ENCODE measurements around the gene ZDBF2. TPM values are rescaled to one million over a fixed set of nuclear protein-coding genes. Genes with fewer than 3 reads are reported as not detected.
"Not testable (repeated sequence)": the region's sequence is repeated elsewhere in the genome, so short reads cannot be mapped to it uniquely, and the experiment has no call there.

Gene ZDBF2
- total and polyA plus RNA-seq, 2 donors (not counting 1 experiment from before 2014, with no cell fraction given) = 1.8 to 16.5 TPM

DNA sequence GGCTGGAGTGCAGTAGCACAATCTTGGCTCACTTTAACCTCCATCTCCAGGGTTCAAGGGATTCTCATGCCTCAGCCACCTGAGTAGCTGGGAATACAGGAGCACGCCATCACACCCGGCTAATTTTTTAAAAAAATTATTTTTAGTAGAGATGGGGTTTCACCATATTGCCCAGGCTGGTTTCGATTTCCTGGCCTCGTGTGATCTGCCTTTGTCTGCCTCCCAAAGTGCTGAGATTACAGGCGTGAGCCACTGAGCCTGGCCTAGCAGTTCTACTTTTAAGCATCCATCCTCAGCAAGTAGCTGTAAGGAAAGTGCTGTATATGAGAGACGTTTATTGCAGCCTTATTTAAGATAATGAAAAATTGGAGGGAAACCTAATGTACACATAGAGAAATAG is 79.7 kb downstream of the ZDBF2 start:
- POLR2A ChIA-PET = no interaction called here

DNA sequence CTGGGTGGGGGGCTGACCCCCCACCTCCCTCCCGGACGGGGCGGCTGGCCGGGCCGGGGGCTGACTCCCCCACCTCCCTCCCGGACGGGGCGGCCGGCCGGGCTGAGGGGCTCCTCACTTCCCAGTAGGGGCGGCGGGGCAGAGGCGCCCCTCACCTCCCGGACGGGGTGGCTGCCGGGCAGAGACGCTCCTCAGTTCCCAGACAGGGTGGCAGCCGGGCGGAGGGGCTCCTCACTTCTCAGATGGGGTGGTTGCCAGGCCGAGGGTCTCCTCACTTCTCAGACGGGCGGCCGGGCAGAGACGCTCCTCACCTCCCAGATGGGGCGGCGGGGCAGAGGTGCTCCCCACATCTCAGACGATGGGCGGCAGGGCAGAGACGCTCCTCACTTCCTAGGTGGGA is 82.4 kb downstream of the ZDBF2 start:
- H3K4me3 Mint-ChIP-seq; H3K27me3 Mint-ChIP-seq; H3K27ac Mint-ChIP-seq; H3K9ac ChIP-seq (ENCODE audit: low read length); H3K27ac ChIP-seq (ENCODE audit: low read length in 2 of 2); H3K79me2 ChIP-seq (ENCODE audit: control insufficient read depth, insufficient read depth, low read length); CTCF ChIA-PET; H3K4me2 ChIP-seq (replicated peaks; ENCODE audit: low read depth, low read length, poor library complexity, severe bottlenecking); DNase-seq; H3K36me3 ChIP-seq (replicated peaks in 1 of 2; ENCODE audit: control extremely low read depth in 1 of 2, control insufficient read depth in 1 of 2, extremely low read depth in 1 of 2, insufficient read depth in 2 of 2, low read length in 1 of 2); H4K20me1 ChIP-seq (ENCODE audit: control insufficient read depth, insufficient read depth, low read length, poor library complexity, severe bottlenecking); POLR2A ChIA-PET; H3K27me3 ChIP-seq (replicated peaks in 1 of 4; ENCODE audit: control extremely low read depth in 1 of 4, control insufficient read depth in 3 of 4, insufficient read depth in 4 of 4, low read length in 3 of 4); ATAC-seq (ENCODE audit: low read depth); H3K9me3 ChIP-seq (ENCODE audit: control extremely low read depth in 1 of 3, control insufficient read depth in 2 of 3, insufficient read depth in 1 of 3, low read length in 2 of 3); H3K4me1 Mint-ChIP-seq; H3K9me3 Mint-ChIP-seq (ENCODE audit: insufficient read depth); H2AFZ ChIP-seq (ENCODE audit: insufficient read depth, low read depth, low read length, poor library complexity, severe bottlenecking); H3K4me1 ChIP-seq (ENCODE audit: control insufficient read depth in 2 of 2, insufficient read depth in 2 of 2, low read length in 2 of 2); intact Hi-C loops (cut with micrococcal nuclease); H3K4me3 ChIP-seq (ENCODE audit: control extremely low read depth in 1 of 5, extremely low read depth in 1 of 5, insufficient read depth in 1 of 5, low read depth in 2 of 5, low read length in 4 of 5): not testable (repeated sequence)
- WGBS (ENCODE audit: insufficient coverage) = 91% methylated on average over 16 of the region's 29 CpGs

More for the DNA sequence above, 79.7 kb downstream of the ZDBF2 start:
- CTCF ChIA-PET = no interaction called here
- intact Hi-C loops (cut with micrococcal nuclease) = no loop called here
- Histone ChIP-seq H3K27ac (ENCODE audit: low read length in 2 of 2) (no peak overlapping the region), H4K20me1 (ENCODE audit: control insufficient read depth, insufficient read depth, low read length, poor library complexity, severe bottlenecking) (no peaks in the 10 kb centered on the region), H3K4me1 (ENCODE audit: control insufficient read depth in 2 of 2, insufficient read depth in 2 of 2, low read length in 2 of 2) (no peaks in the 10 kb centered on the region), H3K27me3 (replicated peaks in 1 of 4; ENCODE audit: control extremely low read depth in 1 of 4, control insufficient read depth in 3 of 4, insufficient read depth in 4 of 4, low read length in 3 of 4) (no peaks in the 10 kb centered on the region), H3K36me3 (replicated peaks in 1 of 2; ENCODE audit: control extremely low read depth in 1 of 2, control insufficient read depth in 1 of 2, extremely low read depth in 1 of 2, insufficient read depth in 2 of 2, low read length in 1 of 2) (no peaks in the 10 kb centered on the region), H3K9ac (ENCODE audit: low read length) (no peak overlapping the region), H3K79me2 (ENCODE audit: control insufficient read depth, insufficient read depth, low read length) (no peaks in the 10 kb centered on the region), H3K4me3 (ENCODE audit: control extremely low read depth in 1 of 5, extremely low read depth in 1 of 5, insufficient read depth in 1 of 5, low read depth in 2 of 5, low read length in 4 of 5) (no peak overlapping the region), H3K4me2 (replicated peaks; ENCODE audit: low read depth, low read length, poor library complexity, severe bottlenecking) (no peak overlapping the region), H3K9me3 (ENCODE audit: control extremely low read depth in 1 of 3, control insufficient read depth in 2 of 3, insufficient read depth in 1 of 3, low read length in 2 of 3) (peaks cover 0 to 9% (median 0%) of the 10 kb centered on the region in 3 donors), H2AFZ (ENCODE audit: insufficient read depth, low read depth, low read length, poor library complexity, severe bottlenecking) (no peak overlapping the region)
- Mint-ChIP-seq H3K4me1 (no peaks in the 10 kb centered on the region), H3K9me3 (ENCODE audit: insufficient read depth) (peaks cover 3% of the 10 kb centered on the region), H3K27me3 (peaks cover 3% of the 10 kb centered on the region), H3K4me3 (no peak overlapping the region), H3K27ac (no peak overlapping the region)
- TF ChIP-seq, protein P1, sequence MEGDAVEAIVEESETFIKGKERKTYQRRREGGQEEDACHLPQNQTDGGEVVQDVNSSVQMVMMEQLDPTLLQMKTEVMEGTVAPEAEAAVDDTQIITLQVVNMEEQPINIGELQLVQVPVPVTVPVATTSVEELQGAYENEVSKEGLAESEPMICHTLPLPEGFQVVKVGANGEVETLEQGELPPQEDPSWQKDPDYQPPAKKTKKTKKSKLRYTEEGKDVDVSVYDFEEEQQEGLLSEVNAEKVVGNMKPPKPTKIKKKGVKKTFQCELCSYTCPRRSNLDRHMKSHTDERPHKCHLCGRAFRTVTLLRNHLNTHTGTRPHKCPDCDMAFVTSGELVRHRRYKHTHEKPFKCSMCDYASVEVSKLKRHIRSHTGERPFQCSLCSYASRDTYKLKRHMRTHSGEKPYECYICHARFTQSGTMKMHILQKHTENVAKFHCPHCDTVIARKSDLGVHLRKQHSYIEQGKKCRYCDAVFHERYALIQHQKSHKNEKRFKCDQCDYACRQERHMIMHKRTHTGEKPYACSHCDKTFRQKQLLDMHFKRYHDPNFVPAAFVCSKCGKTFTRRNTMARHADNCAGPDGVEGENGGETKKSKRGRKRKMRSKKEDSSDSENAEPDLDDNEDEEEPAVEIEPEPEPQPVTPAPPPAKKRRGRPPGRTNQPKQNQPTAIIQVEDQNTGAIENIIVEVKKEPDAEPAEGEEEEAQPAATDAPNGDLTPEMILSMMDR (IDR thresholded peaks at IDR 0.05) = no peak
- TF ChIP-seq EZH2 (IDR thresholded peaks at IDR 0.05; ENCODE audit: borderline replicate concordance, insufficient read depth, low read depth, low read length, poor library complexity, severe bottlenecking) = no peak
- DNase-seq = no peak
- WGBS (ENCODE audit: insufficient coverage) = 86% methylated on average over 2 of the region's 6 CpGs
- no peak for ATAC-seq (ENCODE audit: low read depth)

- no CpG with 5 or more reads among the region's 5 CpGs for WGBS (ENCODE audit: insufficient coverage)
- CTCF ChIA-PET, POLR2A ChIA-PET: not testable (repeated sequence)
Measured at GRCh38 chr2:206360840-206361239, 86.4 kb downstream of the ZDBF2 start.

More at GRCh38 chr2:206360840-206361239, 86.4 kb downstream of the ZDBF2 start:
- H3K27ac Mint-ChIP-seq; H3K27me3 Mint-ChIP-seq; H3K4me1 ChIP-seq (ENCODE audit: control insufficient read depth in 2 of 2, insufficient read depth in 2 of 2, low read length in 2 of 2); H3K4me2 ChIP-seq (replicated peaks; ENCODE audit: low read depth, low read length, poor library complexity, severe bottlenecking); H3K4me3 Mint-ChIP-seq; H3K9ac ChIP-seq (ENCODE audit: low read length); intact Hi-C loops (cut with micrococcal nuclease); H3K9me3 Mint-ChIP-seq (ENCODE audit: insufficient read depth); H3K27ac ChIP-seq (ENCODE audit: low read length in 2 of 2); H3K4me3 ChIP-seq (ENCODE audit: control extremely low read depth in 1 of 5, extremely low read depth in 1 of 5, insufficient read depth in 1 of 5, low read depth in 2 of 5, low read length in 4 of 5); H2AFZ ChIP-seq (ENCODE audit: insufficient read depth, low read depth, low read length, poor library complexity, severe bottlenecking); H3K9me3 ChIP-seq (ENCODE audit: control extremely low read depth in 1 of 3, control insufficient read depth in 2 of 3, insufficient read depth in 1 of 3, low read length in 2 of 3); H3K79me2 ChIP-seq (ENCODE audit: control insufficient read depth, insufficient read depth, low read length); H4K20me1 ChIP-seq (ENCODE audit: control insufficient read depth, insufficient read depth, low read length, poor library complexity, severe bottlenecking); H3K36me3 ChIP-seq (replicated peaks in 1 of 2; ENCODE audit: control extremely low read depth in 1 of 2, control insufficient read depth in 1 of 2, extremely low read depth in 1 of 2, insufficient read depth in 2 of 2, low read length in 1 of 2); H3K4me1 Mint-ChIP-seq; H3K27me3 ChIP-seq (replicated peaks in 1 of 4; ENCODE audit: control extremely low read depth in 1 of 4, control insufficient read depth in 3 of 4, insufficient read depth in 4 of 4, low read length in 3 of 4); ATAC-seq (ENCODE audit: low read depth); DNase-seq: not testable (repeated sequence)

Measured in B cell (primary cell).